Umbilical cord (tissue), 2 donors: ENCODE data around the gene THAP6. TPM values are rescaled to one million over a fixed set of nuclear protein-coding genes. Genes with fewer than 3 reads are reported as not detected.
"Not testable (repeated sequence)": the region's sequence is repeated elsewhere in the genome, so short reads cannot be mapped to it uniquely, and the experiment has no call there.

Experiments
- DNase-seq: peaks from one replicate; pipeline ENCODE4 v3.0.0-alpha.2; 2015; ENCODE audit warnings: low spot score
- total RNA-seq: library from RNA; depleted of rRNA; stranded (reverse); fragments of >200 nt; gene quantifications from one replicate; pipeline ENCODE4 v1.2.3, GENCODE V29; 2014; ENCODE audit warnings: low replicate concordance; ENCODE audit not compliant: insufficient read depth

The THAP6 gene
- 36.1 TPM for total RNA-seq

- peak; percentile 99 for DNase-seq
Observed at GRCh38 chr4:75514131-75514948, at the start of gene THAP6, which contains the start of gene RCHY1. THAP6 (plus strand) TSS chr4:75514473; CDS start chr4:75515453, 980 bp downstream. RCHY1 (minus strand) TSS chr4:75514403; CDS start chr4:75514286, 117 bp downstream.

- DNase-seq: no peak
Observed at GRCh38 chr4:75469896-75470295, 44.4 kb upstream of the THAP6 start.

- DNase-seq: no peak
Observed at GRCh38 chr4:75470738-75471137, 43.5 kb upstream of the THAP6 start.

- DNase-seq: no peak
Observed at GRCh38 chr4:75477201-75477600, 37.1 kb upstream of the THAP6 start.

GRCh38 chr4:75484190-75484589 lies 30.1 kb upstream of the THAP6 start:
- no peak for DNase-seq

- peak; percentile 68 for DNase-seq
Observed at GRCh38 chr4:75490155-75490554, 24.1 kb upstream of the THAP6 start.

- DNase-seq: peak; percentile 40
Observed at GRCh38 chr4:75494563-75494962, 19.7 kb upstream of the THAP6 start.

GRCh38 chr4:75495476-75495875 lies 18.8 kb upstream of the THAP6 start:
- no peak for DNase-seq

- DNase-seq: peak; percentile 65
Observed at GRCh38 chr4:75496406-75496805, 17.9 kb upstream of the THAP6 start.

GRCh38 chr4:75497133-75497532 lies 17.1 kb upstream of the THAP6 start:
- peak; percentile 11 for DNase-seq

GRCh38 chr4:75498041-75498440 lies 16.2 kb upstream of the THAP6 start:
- no peak for DNase-seq

- no peak for DNase-seq
Observed at GRCh38 chr4:75499900-75500299, 14.4 kb upstream of the THAP6 start.

- no peak for DNase-seq
Observed at GRCh38 chr4:75502671-75503070, 11.6 kb upstream of the THAP6 start.

GRCh38 chr4:75505630-75506029 lies 8.6 kb upstream of the THAP6 start:
- no peak for DNase-seq

- DNase-seq: not testable (repeated sequence)
Observed at GRCh38 chr4:75509592-75509991, 4.7 kb upstream of the THAP6 start.

GRCh38 chr4:75511841-75512240 lies 2.4 kb upstream of the THAP6 start:
- no peak for DNase-seq

GRCh38 chr4:75512386-75513211 lies 1.7 kb upstream of the THAP6 start:
- peak; percentile 24 for DNase-seq

- DNase-seq: peak; percentile 32
Observed at GRCh38 chr4:75513526-75514130, 645 bp upstream of the THAP6 start.

- no peak for DNase-seq
Observed at GRCh38 chr4:75514949-75515612, 808 bp downstream of the THAP6 start.

GRCh38 chr4:75516144-75516543 lies 1.9 kb downstream of the THAP6 start:
- no peak for DNase-seq

GRCh38 chr4:75519452-75519851 lies 5.2 kb downstream of the THAP6 start:
- DNase-seq: not testable (repeated sequence)
